ENCODE measurements around the gene RPL35.

DNA sequence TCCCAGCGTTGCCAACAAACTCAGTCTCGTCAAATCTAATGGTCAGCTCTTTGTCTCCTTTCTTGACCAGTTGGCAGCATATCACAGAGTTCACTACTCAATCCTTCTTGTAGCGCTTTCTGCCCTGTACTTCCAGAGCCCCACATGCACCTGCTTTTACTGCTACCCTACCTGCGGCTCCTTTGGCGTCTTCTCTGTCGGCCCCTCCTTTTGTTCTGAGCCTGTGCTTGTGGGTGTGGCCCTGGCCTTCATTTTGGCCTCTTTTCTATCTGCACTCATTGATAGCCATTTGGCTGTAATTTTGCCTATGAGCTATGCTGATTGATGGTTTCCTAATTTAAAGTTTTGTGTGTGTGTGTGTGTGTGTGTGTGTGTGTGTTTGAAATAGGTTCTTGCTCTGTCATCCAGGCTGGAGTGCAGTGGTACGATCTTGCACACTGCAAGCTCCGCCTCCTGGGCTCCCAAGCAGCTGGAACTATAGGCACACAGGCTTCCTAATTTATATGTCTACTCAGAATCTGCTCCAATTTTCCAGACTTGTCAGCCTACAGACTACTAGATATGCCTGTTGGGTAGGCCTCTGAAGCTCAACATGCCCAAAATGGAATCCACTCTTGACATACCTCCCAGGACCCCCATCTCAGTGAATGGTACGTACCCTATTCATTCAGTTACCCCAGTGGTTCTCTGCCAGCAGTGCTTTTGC, 32.4 kb upstream of the RPL35 start:
- TF ChIP-seq YY1 (IDR thresholded peaks at IDR 0.05; ENCODE audit: insufficient read depth, insufficient read length): no peak
- no peak for TF ChIP-seq ZNF274 (IDR thresholded peaks at IDR 0.05; ENCODE audit: low read depth, low read length)
- TF ChIP-seq SUZ12 (IDR thresholded peaks at IDR 0.05; ENCODE audit: extremely low read depth, insufficient read depth, insufficient read length): no peak
